T-helper 9 cell (primary cell): Measurements from ENCODE around the gene C11orf68.

Source experiments
- DNase-seq: peaks from one replicate; pipeline ENCODE4 v3.0.0-alpha.2; 2020

Gene C11orf68

GRCh38 chr11:65870307-65870658 lies 48.6 kb downstream of the C11orf68 start:
- DNase-seq: no peak

- DNase-seq: no peak
Observed at GRCh38 chr11:65869643-65870306, 49.1 kb downstream of the C11orf68 start.

GRCh38 chr11:65868907-65869306 lies 50.0 kb downstream of the C11orf68 start:
- no peak for DNase-seq

- no peak for DNase-seq
Observed at GRCh38 chr11:65868076-65868667, 50.7 kb downstream of the C11orf68 start.

GRCh38 chr11:65867284-65868071 lies 51.4 kb downstream of the C11orf68 start:
- no peak for DNase-seq
